Neural cell (in vitro differentiated cells): ENCODE measurements around the gene ZHX3. TPM values are rescaled to one million over a fixed set of nuclear protein-coding genes. Genes with fewer than 3 reads are reported as not detected.

Source experiments
- H2AFZ ChIP-seq: fragments of 200-600, 300-800 bp; sonication (generic), shearing (Covaris generic); 2 replicates; pipeline ENCODE4 v1.6.0; 2014; ENCODE audit warnings: low read depth, mild to moderate bottlenecking, antibody characterized with exemption, low read length, moderate library complexity
- H3F3A ChIP-seq: fragments of 200-600 bp; shearing (Covaris generic); 2 replicates; pipeline ENCODE4 v1.6.1; 2016; ENCODE audit warnings: mild to moderate bottlenecking, moderate library complexity, mixed read lengths, antibody characterized with exemption, low read length; ENCODE audit not compliant: insufficient read depth, poor library complexity, severe bottlenecking
- H3K27ac ChIP-seq: fragments of 200-600, 300-800 bp; sonication (generic), shearing (Covaris generic); 2 replicates; pipeline ENCODE4 v1.5.1; 2014; ENCODE audit warnings: mild to moderate bottlenecking, low read length, moderate library complexity
- H3K27me3 ChIP-seq: fragments of 300-800, 200-600 bp; sonication (generic), shearing (Covaris generic); 2 replicates; pipeline ENCODE4 v1.6.0; 2014; ENCODE audit warnings: mild to moderate bottlenecking, low read depth, low read length, moderate library complexity; ENCODE audit not compliant: insufficient read depth
- H3K36me3 ChIP-seq: fragments of 300-800, 200-600 bp; sonication (generic), shearing (Covaris generic); 2 replicates; pipeline ENCODE4 v1.5.1; 2014; ENCODE audit warnings: mild to moderate bottlenecking, antibody characterized with exemption, low read length, moderate library complexity; ENCODE audit not compliant: insufficient read depth
- H3K4me2 ChIP-seq: fragments of 300-800, 200-600 bp; sonication (generic), shearing (Covaris generic); 2 replicates; pipeline ENCODE4 v1.6.0; 2014; ENCODE audit warnings: mild to moderate bottlenecking, low read length
- H3K4me3 ChIP-seq: fragments of 300-800, 200-600 bp; sonication (generic), shearing (Covaris generic); 2 replicates; pipeline ENCODE4 v1.5.1; 2014; ENCODE audit warnings: mild to moderate bottlenecking, low read length, moderate library complexity
- H3K79me2 ChIP-seq: fragments of 200-600 bp; shearing (Covaris generic); replicated peaks from 2 replicates; pipeline ENCODE4 v1.6.0; 2014; ENCODE audit warnings: mild to moderate bottlenecking, low read length, moderate library complexity; ENCODE audit not compliant: insufficient read depth
- H3K9ac ChIP-seq: fragments of 300-800, 200-600 bp; sonication (generic), shearing (Covaris generic); 2 replicates; pipeline ENCODE4 v1.6.1; 2016; ENCODE audit warnings: mild to moderate bottlenecking, low read length, mixed read lengths
- H3K9me2 ChIP-seq: fragments of 200-600 bp; shearing (Covaris generic); 2 replicates; pipeline ENCODE4 v1.6.1; 2016; ENCODE audit warnings: mild to moderate bottlenecking, low read length, mixed read lengths; ENCODE audit not compliant: insufficient read depth
- H3K9me3 ChIP-seq: fragments of 200-600, 300-800 bp; sonication (generic), shearing (Covaris generic); 2 replicates; pipeline ENCODE4 v1.6.1; 2016; ENCODE audit warnings: mild to moderate bottlenecking, mixed run types, low read length, moderate library complexity, mixed read lengths
- H4K20me1 ChIP-seq: fragments of 200-600 bp; shearing (Covaris generic); 2 replicates; pipeline ENCODE4 v1.6.1; 2016; ENCODE audit warnings: mild to moderate bottlenecking, mixed run types; ENCODE audit not compliant: insufficient read depth
- EP300 ChIP-seq: fragments of 450-650 bp; conservative IDR thresholded peaks from 2 replicates; pipeline ENCODE4 v1.6.1; 2014; ENCODE audit warnings: antibody characterized with exemption, mild to moderate bottlenecking, moderate library complexity; ENCODE audit not compliant: poor library complexity, severe bottlenecking
- EZH2 ChIP-seq: fragments of 200-600, 300-800 bp; shearing (Covaris generic), sonication (generic); IDR thresholded peaks from 2 replicates; pipeline ENCODE4 v1.6.1; 2014; ENCODE audit warnings: antibody characterized with exemption, low read length, borderline replicate concordance, mild to moderate bottlenecking; ENCODE audit not compliant: insufficient read depth, poor library complexity, severe bottlenecking
- MXI1 ChIP-seq: fragments of 450-650 bp; conservative IDR thresholded peaks from 2 replicates; pipeline ENCODE4 v1.6.1; 2014; ENCODE audit warnings: antibody characterized with exemption, mild to moderate bottlenecking; ENCODE audit not compliant: poor library complexity, severe bottlenecking
- POLR2AphosphoS5 ChIP-seq: IDR thresholded peaks from 2 replicates; pipeline ENCODE4 v1.6.1; 2012
- RAD21 ChIP-seq: fragments of 450-650 bp; conservative IDR thresholded peaks from 2 replicates; pipeline ENCODE4 v1.6.1; 2014; ENCODE audit warnings: antibody characterized with exemption, mild to moderate bottlenecking, moderate library complexity
- SMC3 ChIP-seq: fragments of 450-650 bp; conservative IDR thresholded peaks from 2 replicates; pipeline ENCODE4 v1.6.1; 2014; ENCODE audit warnings: antibody characterized with exemption, mild to moderate bottlenecking, moderate library complexity; ENCODE audit not compliant: poor library complexity
- TAF1 ChIP-seq: IDR thresholded peaks from 2 replicates; pipeline ENCODE4 v1.6.1; 2012; ENCODE audit warnings: low read depth
- polyA plus RNA-seq: library from polyadenylated mRNA; depleted of rRNA; stranded (reverse); fragments of >200 nt; gene quantifications from 2 replicates; pipeline ENCODE4 v1.2.3, GENCODE V29; 2014
- TF ChIP-seq, protein P1 (sequence below): fragments of 450-650 bp; IDR thresholded peaks from 2 replicates; pipeline ENCODE4 v1.5.1; 2014; ENCODE audit warnings: antibody characterized with exemption, mild to moderate bottlenecking, moderate library complexity; ENCODE audit not compliant: poor library complexity, severe bottlenecking
- TF ChIP-seq, protein P2 (sequence below): IDR thresholded peaks from 2 replicates; pipeline ENCODE4 v1.6.1; 2012; ENCODE audit warnings: borderline replicate concordance

Gene ZHX3
- polyA plus RNA-seq, 1 donor from 2014 or later: 10.3 TPM

DNA sequence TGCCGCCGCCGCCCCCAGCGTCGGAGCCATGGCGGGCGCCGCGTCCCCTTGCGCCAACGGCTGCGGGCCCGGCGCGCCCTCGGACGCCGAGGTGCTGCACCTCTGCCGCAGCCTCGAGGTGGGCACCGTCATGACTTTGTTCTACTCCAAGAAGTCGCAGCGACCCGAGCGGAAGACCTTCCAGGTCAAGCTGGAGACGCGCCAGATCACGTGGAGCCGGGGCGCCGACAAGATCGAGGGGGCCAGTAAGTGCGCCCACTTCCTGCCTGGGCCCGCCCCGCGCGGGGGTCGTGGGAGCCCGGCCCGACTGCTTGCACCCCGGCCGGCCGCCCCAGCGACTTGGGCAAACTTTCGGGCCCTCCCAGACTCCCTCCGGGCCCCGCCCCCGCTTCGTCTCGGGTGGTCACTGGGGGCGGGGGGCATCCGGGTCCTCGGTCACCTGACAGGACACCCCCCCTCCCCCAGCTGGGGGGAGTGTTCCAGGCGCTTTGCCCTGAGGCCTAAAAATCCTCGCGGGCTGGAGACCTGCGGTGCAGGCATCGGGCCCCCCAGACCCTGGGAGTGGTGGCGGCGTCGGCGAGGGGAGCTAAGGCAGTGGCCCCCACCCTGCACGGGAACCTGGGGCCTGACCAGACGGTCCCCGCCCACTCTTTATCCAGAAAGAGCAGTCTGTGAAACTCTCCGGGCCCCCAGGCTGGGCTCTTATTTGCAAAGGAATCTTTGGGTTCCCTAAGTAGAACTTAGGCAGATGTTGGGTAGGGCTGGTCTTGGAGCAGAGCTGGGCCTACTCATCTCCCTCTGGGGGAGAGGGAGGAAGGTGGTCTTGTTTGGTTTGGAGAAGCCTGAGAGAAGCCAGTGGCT, 179.7 kb downstream of the ZHX3 start:
- TF ChIP-seq, protein P1, sequence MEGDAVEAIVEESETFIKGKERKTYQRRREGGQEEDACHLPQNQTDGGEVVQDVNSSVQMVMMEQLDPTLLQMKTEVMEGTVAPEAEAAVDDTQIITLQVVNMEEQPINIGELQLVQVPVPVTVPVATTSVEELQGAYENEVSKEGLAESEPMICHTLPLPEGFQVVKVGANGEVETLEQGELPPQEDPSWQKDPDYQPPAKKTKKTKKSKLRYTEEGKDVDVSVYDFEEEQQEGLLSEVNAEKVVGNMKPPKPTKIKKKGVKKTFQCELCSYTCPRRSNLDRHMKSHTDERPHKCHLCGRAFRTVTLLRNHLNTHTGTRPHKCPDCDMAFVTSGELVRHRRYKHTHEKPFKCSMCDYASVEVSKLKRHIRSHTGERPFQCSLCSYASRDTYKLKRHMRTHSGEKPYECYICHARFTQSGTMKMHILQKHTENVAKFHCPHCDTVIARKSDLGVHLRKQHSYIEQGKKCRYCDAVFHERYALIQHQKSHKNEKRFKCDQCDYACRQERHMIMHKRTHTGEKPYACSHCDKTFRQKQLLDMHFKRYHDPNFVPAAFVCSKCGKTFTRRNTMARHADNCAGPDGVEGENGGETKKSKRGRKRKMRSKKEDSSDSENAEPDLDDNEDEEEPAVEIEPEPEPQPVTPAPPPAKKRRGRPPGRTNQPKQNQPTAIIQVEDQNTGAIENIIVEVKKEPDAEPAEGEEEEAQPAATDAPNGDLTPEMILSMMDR: no peak
- TF ChIP-seq, protein P2, sequence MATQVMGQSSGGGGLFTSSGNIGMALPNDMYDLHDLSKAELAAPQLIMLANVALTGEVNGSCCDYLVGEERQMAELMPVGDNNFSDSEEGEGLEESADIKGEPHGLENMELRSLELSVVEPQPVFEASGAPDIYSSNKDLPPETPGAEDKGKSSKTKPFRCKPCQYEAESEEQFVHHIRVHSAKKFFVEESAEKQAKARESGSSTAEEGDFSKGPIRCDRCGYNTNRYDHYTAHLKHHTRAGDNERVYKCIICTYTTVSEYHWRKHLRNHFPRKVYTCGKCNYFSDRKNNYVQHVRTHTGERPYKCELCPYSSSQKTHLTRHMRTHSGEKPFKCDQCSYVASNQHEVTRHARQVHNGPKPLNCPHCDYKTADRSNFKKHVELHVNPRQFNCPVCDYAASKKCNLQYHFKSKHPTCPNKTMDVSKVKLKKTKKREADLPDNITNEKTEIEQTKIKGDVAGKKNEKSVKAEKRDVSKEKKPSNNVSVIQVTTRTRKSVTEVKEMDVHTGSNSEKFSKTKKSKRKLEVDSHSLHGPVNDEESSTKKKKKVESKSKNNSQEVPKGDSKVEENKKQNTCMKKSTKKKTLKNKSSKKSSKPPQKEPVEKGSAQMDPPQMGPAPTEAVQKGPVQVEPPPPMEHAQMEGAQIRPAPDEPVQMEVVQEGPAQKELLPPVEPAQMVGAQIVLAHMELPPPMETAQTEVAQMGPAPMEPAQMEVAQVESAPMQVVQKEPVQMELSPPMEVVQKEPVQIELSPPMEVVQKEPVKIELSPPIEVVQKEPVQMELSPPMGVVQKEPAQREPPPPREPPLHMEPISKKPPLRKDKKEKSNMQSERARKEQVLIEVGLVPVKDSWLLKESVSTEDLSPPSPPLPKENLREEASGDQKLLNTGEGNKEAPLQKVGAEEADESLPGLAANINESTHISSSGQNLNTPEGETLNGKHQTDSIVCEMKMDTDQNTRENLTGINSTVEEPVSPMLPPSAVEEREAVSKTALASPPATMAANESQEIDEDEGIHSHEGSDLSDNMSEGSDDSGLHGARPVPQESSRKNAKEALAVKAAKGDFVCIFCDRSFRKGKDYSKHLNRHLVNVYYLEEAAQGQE: peak; percentile 52
- TF ChIP-seq MXI1: peak; percentile 72
- no peak for TF ChIP-seq EP300
- no peak for TF ChIP-seq POLR2AphosphoS5
- H3K79me2 ChIP-seq: peaks cover 54% of the 10 kb centered on the region
- H2AFZ ChIP-seq: no peak overlapping the region

DNA sequence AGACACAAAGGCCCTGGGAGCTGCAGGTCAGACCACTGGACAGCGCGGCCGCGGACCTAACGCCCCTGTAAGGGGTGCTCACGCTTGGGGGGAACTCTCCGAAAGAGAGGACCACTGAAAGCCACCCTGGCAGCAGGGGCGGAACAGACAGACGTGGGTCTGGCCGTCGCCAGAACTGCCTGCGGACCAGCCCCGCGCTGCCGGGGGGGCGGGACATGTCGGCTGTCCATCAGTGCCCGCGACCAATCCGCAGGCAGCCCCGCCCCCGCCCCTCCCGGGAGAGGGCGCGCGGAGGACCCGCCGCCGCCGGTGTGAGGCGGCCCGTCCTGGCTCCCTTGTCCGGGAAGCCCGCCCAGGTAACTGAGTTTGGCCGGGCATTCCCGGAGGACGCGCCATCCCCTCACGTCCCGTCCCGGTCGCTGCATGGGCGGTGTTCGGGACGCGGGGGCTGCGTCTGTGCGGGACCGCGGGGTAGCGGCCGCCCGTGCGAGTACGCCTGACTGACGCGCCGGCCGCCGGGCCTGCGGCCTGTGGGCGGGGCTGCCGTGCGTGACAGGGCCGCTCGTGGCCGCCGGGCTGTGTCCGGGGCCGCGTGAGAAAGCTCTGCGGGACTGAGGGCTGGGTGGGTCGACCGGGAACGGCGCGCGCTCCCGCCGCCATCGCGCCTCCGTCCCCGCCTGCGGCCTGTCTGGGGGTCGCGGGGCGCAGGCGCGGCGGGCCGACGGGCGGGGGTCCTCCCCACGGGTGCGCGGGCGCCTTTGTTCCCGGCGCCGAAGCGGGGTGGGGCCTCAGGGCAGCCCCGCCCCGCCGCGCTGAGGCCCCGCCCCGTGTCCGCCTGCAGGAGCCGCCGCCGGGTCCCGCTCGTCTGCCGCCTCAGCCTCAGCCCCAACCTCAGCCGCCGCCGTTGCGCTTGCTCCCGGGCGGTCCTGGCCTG, 180.6 kb downstream of the ZHX3 start, which contains the start of gene PLCG1:
PLCG1 (plus strand) TSS at position 864 of the 934 bp plus-strand sequence. CDS start 99 bp downstream, outside the sequence.
- H3F3A ChIP-seq: no peaks in the 10 kb centered on the region
- peak within 1 kb of the TSS; percentile 95 for H3K9ac ChIP-seq
- H3K79me2 ChIP-seq: peaks cover 45% of the 10 kb centered on the region
- TF ChIP-seq, protein P2: peak; percentile 56
- TF ChIP-seq, protein P1: no peak
- no peak for TF ChIP-seq RAD21
- no peak for TF ChIP-seq EZH2
- TF ChIP-seq SMC3: no peak
- TF ChIP-seq TAF1: peak; percentile 55
- TF ChIP-seq POLR2AphosphoS5: peak; percentile 96
- TF ChIP-seq EP300: peak; percentile 77
- peak; percentile 78 for TF ChIP-seq MXI1
- peaks cover 22% of the 10 kb centered on the region for H4K20me1 ChIP-seq
- H3K9me2 ChIP-seq: no peaks in the 10 kb centered on the region
- H3K4me3 ChIP-seq: peak within 1 kb of the TSS; percentile 87
- peak within 1 kb of the TSS; percentile 81 for H3K4me2 ChIP-seq
- no peaks in the 10 kb centered on the region for H3K27me3 ChIP-seq
- peak within 1 kb of the TSS; percentile 85 for H3K27ac ChIP-seq
- no peaks in the 10 kb centered on the region for H3K9me3 ChIP-seq
- H3K36me3 ChIP-seq: no peaks in the 10 kb centered on the region
- peak within 1 kb of the TSS; percentile 25 for H2AFZ ChIP-seq

More for the DNA sequence above, 179.7 kb downstream of the ZHX3 start:
- Histone ChIP-seq H3K27ac (peak overlapping the region; percentile 71), H4K20me1 (peaks cover 31% of the 10 kb centered on the region), H3K27me3 (no peaks in the 10 kb centered on the region), H3F3A (no peaks in the 10 kb centered on the region), H3K9me3 (no peaks in the 10 kb centered on the region), H3K9ac (peak overlapping the region; percentile 95), H3K4me3 (peak overlapping the region; percentile 87), H3K9me2 (no peaks in the 10 kb centered on the region), H3K36me3 (no peaks in the 10 kb centered on the region), H3K4me2 (peak overlapping the region; percentile 81)
